Fibroblast of mammary gland (primary cell): ENCODE data around the gene MT3.

Source experiments
- DNase-seq: peaks from one replicate; pipeline ENCODE4 v3.0.0-alpha.2; 2010; ENCODE audit warnings: low read depth
- H3K4me3 ChIP-seq: 2 replicates; pipeline ENCODE4 v1.5.1; 2011; ENCODE audit warnings: low read depth, mild to moderate bottlenecking, low read length, moderate library complexity; ENCODE audit not compliant: control insufficient read depth
- CTCF ChIP-seq: conservative IDR thresholded peaks from 2 replicates; pipeline ENCODE4 v1.5.1; 2011; ENCODE audit warnings: low read depth, low read length, inconsistent platforms; ENCODE audit not compliant: control insufficient read depth, insufficient read depth

The MT3 gene

GRCh38 chr16:56630134-56630533 lies 40.8 kb downstream of the MT3 start:
- no peak overlapping the region for H3K4me3 ChIP-seq
- no peak for TF ChIP-seq CTCF
- DNase-seq = no peak

GRCh38 chr16:56631197-56631596 lies 41.9 kb downstream of the MT3 start:
- DNase-seq = no peak
- H3K4me3 ChIP-seq = no peak overlapping the region
- no peak for TF ChIP-seq CTCF

GRCh38 chr16:56631832-56632155 lies 42.5 kb downstream of the MT3 start:
- DNase-seq = no peak
- peak overlapping the region; percentile 35 for H3K4me3 ChIP-seq
- no peak for TF ChIP-seq CTCF

- no peak for DNase-seq
- H3K4me3 ChIP-seq = peak within 1 kb of the TSS; percentile 35
- no peak for TF ChIP-seq CTCF
Observed at GRCh38 chr16:56632156-56632847, 43.0 kb downstream of the MT3 start, which contains the start of gene MT1M. TSS of gene MT1M (plus strand) at chr16:56632659. CDS start at chr16:56632732, 73 bp downstream.

- no peak for TF ChIP-seq CTCF
- peak overlapping the region; percentile 35 for H3K4me3 ChIP-seq
- DNase-seq = no peak
Observed at GRCh38 chr16:56632848-56633365, 43.6 kb downstream of the MT3 start.

- no peak for DNase-seq
- no peak for TF ChIP-seq CTCF
- H3K4me3 ChIP-seq = no peak overlapping the region
Observed at GRCh38 chr16:56633535-56633934, 44.2 kb downstream of the MT3 start.
